COLO829 (cell line): Measurements from ENCODE around the gene ANKRD24.
"Not testable (repeated sequence)": the region's sequence is repeated elsewhere in the genome, so short reads cannot be mapped to it uniquely, and the experiment has no call there.

ENCODE experiments used
- DNase-seq: peaks from one replicate; pipeline ENCODE4 v3.0.0; 2012; ENCODE audit warnings: low spot score

The ANKRD24 gene

GRCh38 chr19:4267901-4268815 is 85.7 kb downstream of the ANKRD24 start:
- DNase-seq, result no peak

GRCh38 chr19:4268816-4269430 is 86.4 kb downstream of the ANKRD24 start:
- DNase-seq, result no peak

- no peak for DNase-seq
Observed at GRCh38 chr19:4272894-4273293, 90.4 kb downstream of the ANKRD24 start.

- not testable (repeated sequence) for DNase-seq
Observed at GRCh38 chr19:4274321-4274686, 91.8 kb downstream of the ANKRD24 start.
